PC-3 (cell line): ENCODE data around the gene ABCC10. TPM values are rescaled to one million over a fixed set of nuclear protein-coding genes. Genes with fewer than 3 reads are reported as not detected.

Experiments used
- ATAC-seq: fragments of 200-7000 bp; cut with Tn5 transposase; 2 replicates; pipeline ENCODE4 v1.9.1; 2020; ENCODE audit warnings: mild to moderate bottlenecking, moderate library complexity
- BruUV-seq: library from RNA; stranded (reverse); fragments of 400-500 nt; replicated peaks from 2 replicates; lab custom pipeline; 2021; lab: Mats Ljungman, UMichigan
- CTCF ChIA-PET: fragments of 300-600 bp; sonication (Branson Sonifier 250); formaldehyde crosslinking; loops from one replicate; lab custom pipeline; 2022; ENCODE audit warnings: antibody characterized with exemption; lab: Charles Lee
- POLR2A ChIA-PET: fragments of 300-600 bp; sonication (Branson Sonifier 250); formaldehyde crosslinking; loops from one replicate; lab custom pipeline; 2022; ENCODE audit warnings: antibody characterized with exemption; ENCODE audit not compliant: unreplicated experiment; lab: Charles Lee
- DNase-seq: peaks from one replicate; pipeline ENCODE4 v3.0.0-alpha.2; 2015
- H2AFZ ChIP-seq: fragments of 300-600 bp; sonication (generic); 2 replicates; pipeline ENCODE4 v1.6.0; 2016; ENCODE audit warnings: antibody characterized with exemption, low read length
- H3F3A ChIP-seq: fragments of 300-600 bp; sonication (generic); one replicate; pipeline ENCODE4 v1.6.0; 2017; ENCODE audit warnings: antibody characterized with exemption, low read length, control low read depth, mild to moderate bottlenecking; ENCODE audit not compliant: unreplicated experiment
- H3K27ac ChIP-seq: fragments of 300-600 bp; sonication (generic); 2 replicates; pipeline ENCODE4 v1.5.1; 2016; ENCODE audit warnings: mild to moderate bottlenecking, low read length
- H3K27me3 ChIP-seq: fragments of 300-600 bp; sonication (generic); 2 replicates; pipeline ENCODE4 v1.6.1; 2016; ENCODE audit warnings: low read length, mixed read lengths
- H3K36me3 ChIP-seq: fragments of 300-600 bp; sonication (generic); 2 replicates; pipeline ENCODE4 v1.6.1; 2016; ENCODE audit warnings: low read depth, mixed run types, low read length, mixed read lengths
- H3K4me1 ChIP-seq: fragments of 300-600 bp; sonication (generic); 2 replicates; pipeline ENCODE4 v1.5.1; 2016; ENCODE audit warnings: low read length; ENCODE audit not compliant: insufficient read depth
- H3K4me2 ChIP-seq: fragments of 300-600 bp; sonication (generic); 2 replicates; pipeline ENCODE4 v1.6.0; 2016; ENCODE audit warnings: low read length
- H3K4me3 ChIP-seq: fragments of 300-600 bp; sonication (generic); 2 replicates; pipeline ENCODE4 v1.5.1; 2016; ENCODE audit warnings: mild to moderate bottlenecking, low read length, mixed read lengths
- H3K79me2 ChIP-seq: fragments of 300-600 bp; sonication (generic); 2 replicates; pipeline ENCODE4 v1.6.1; 2017; ENCODE audit warnings: low read length, mixed read lengths
- H3K9ac ChIP-seq: fragments of 300-600 bp; sonication (generic); 2 replicates; pipeline ENCODE4 v1.6.0; 2016; ENCODE audit warnings: mild to moderate bottlenecking, low read length
- H3K9me2 ChIP-seq: fragments of 300-600 bp; sonication (generic); replicated peaks from 2 replicates; pipeline ENCODE4 v1.6.1; 2016; ENCODE audit warnings: mixed run types, low read length, mixed read lengths
- H3K9me3 ChIP-seq: fragments of 300-600 bp; sonication (generic); 2 replicates; pipeline ENCODE4 v1.6.1; 2016; ENCODE audit warnings: low read length, mixed read lengths
- H4K20me1 ChIP-seq: fragments of 300-600 bp; sonication (generic); 2 replicates; pipeline ENCODE4 v1.6.1; 2016; ENCODE audit warnings: low read length, mixed read lengths
- CTCF ChIP-seq: fragments of 300-600 bp; sonication (generic); conservative IDR thresholded peaks from 2 replicates; pipeline ENCODE4 v1.5.1; 2017; ENCODE audit warnings: antibody characterized with exemption, low read depth, mild to moderate bottlenecking, low read length
- EZH2 ChIP-seq: fragments of 300-600 bp; sonication (generic); IDR thresholded peaks from one replicate; pipeline ENCODE4 v1.6.1; 2017; ENCODE audit warnings: antibody characterized with exemption, mild to moderate bottlenecking, low read length; ENCODE audit not compliant: unreplicated experiment
- EZH2phosphoT487 ChIP-seq: fragments of 300-600 bp; sonication (generic); IDR thresholded peaks from 2 replicates; pipeline ENCODE4 v1.6.1; 2018; ENCODE audit warnings: mild to moderate bottlenecking, antibody characterized with exemption, low read length, borderline replicate concordance
- intact Hi-C: fragments of 100-400 bp; cut with micrococcal nuclease; formaldehyde crosslinking; loops from 2 replicates; pipeline ENCODE4 v1.9.0; 2023
- total RNA-seq: library from RNA; depleted of rRNA; stranded (reverse); fragments of >200 nt; gene quantifications from 2 replicates; pipeline ENCODE4 v1.2.3, GENCODE V29; 2014

Gene ABCC10
- total RNA-seq, 1 experiment from 2014 or later: 23.1 TPM

GRCh38 chr6:43468240-43468639, 40.9 kb downstream of the ABCC10 start:
- H3K4me3 ChIP-seq: no peak overlapping the region
- no peaks in the 10 kb centered on the region for H3K9me2 ChIP-seq
- no peaks in the 10 kb centered on the region for H3K27me3 ChIP-seq
- DNase-seq (no peak), ATAC-seq (no peak)
- H3K4me1 ChIP-seq: peaks cover 9% of the 10 kb centered on the region; the same call in 1 of the 2 replicates
- H4K20me1 ChIP-seq: no peaks in the 10 kb centered on the region
- no peak overlapping the region for H3K4me2 ChIP-seq
- H3K27ac ChIP-seq: no peak overlapping the region
- no peak overlapping the region for H2AFZ ChIP-seq
- ChIA-PET CTCF (no interaction called here), POLR2A (no interaction called here)
- H3K9ac ChIP-seq: no peak overlapping the region
- no peaks in the 10 kb centered on the region for H3K9me3 ChIP-seq
- no TSS peak for BruUV-seq
- no peaks in the 10 kb centered on the region for H3F3A ChIP-seq
- H3K36me3 ChIP-seq: no peaks in the 10 kb centered on the region
- no peaks in the 10 kb centered on the region for H3K79me2 ChIP-seq
- intact Hi-C loops: no loop called here
- no peak for TF ChIP-seq EZH2
- no peak for TF ChIP-seq EZH2phosphoT487
- no peak for TF ChIP-seq CTCF

DNA sequence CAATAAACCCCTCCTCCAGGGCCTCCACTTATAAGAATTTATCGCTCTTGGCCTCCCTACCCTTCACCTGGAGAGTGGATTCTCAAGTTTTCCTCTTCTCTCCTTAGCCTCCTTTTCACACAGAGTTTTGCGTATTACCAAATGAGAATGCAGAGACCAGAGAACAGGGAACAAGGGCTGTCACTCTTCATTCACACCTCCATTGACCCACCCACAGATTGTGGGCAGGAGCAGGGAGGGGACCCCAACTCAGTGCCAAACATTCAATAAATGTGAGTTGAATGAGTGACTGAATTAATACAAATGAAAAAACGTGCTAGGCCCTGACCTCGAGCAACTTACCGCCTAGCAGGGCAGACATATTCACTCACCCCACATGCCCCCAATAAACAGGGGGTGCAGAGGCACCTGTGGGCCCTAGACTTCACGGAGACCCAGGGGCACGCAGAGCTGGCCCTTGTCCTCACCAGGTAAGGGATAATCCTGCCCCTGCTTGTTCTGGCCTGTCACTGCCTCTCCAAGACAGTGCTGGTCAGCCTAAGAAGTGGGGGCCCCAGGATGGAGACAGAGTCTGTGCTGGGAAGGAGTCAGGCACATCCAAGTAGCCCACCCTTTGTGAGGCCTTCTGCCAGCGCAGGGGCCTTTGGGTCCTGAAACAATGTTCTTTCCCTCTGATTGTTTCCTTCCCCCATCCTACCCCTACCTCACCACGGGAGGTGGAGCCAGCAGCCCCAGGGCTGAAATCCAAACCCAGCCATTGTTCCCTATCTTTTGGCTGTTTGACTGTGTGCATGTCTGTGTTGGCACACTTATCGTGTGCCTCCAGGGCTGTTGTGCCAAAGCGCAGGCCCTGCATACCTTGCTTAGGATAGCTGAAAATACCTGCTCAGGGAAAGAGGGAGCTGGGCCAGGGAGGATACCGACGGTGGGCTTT, 41.7 kb downstream of the ABCC10 start:
- Histone ChIP-seq H3K36me3 (no peaks in the 10 kb centered on the region), H3F3A (no peaks in the 10 kb centered on the region), H3K9ac (no peak overlapping the region), H3K9me3 (no peaks in the 10 kb centered on the region), H3K79me2 (no peaks in the 10 kb centered on the region), H3K4me2 (no peak overlapping the region), H3K27ac (no peak overlapping the region), H3K4me3 (no peak overlapping the region), H2AFZ (no peak overlapping the region), H3K9me2 (no peaks in the 10 kb centered on the region), H3K27me3 (no peaks in the 10 kb centered on the region), H3K4me1 (peaks cover 9% of the 10 kb centered on the region; the same call in 1 of the 2 replicates), H4K20me1 (no peaks in the 10 kb centered on the region)
- ChIA-PET CTCF (no interaction called here), POLR2A (no interaction called here)
- intact Hi-C loops: no loop called here
- no peak for TF ChIP-seq EZH2
- no peak for TF ChIP-seq CTCF
- no peak for TF ChIP-seq EZH2phosphoT487
- DNase-seq (no peak), ATAC-seq (no peak)
- BruUV-seq: no TSS peak

GRCh38 chr6:43469947-43470346, 42.6 kb downstream of the ABCC10 start:
- Histone ChIP-seq H3K9me2 (no peaks in the 10 kb centered on the region), H3F3A (no peaks in the 10 kb centered on the region), H3K27me3 (no peaks in the 10 kb centered on the region), H3K79me2 (no peaks in the 10 kb centered on the region), H2AFZ (no peak overlapping the region), H3K36me3 (no peaks in the 10 kb centered on the region), H3K27ac (no peak overlapping the region), H3K4me2 (no peak overlapping the region), H3K4me1 (peaks cover 9% of the 10 kb centered on the region; the same call in 1 of the 2 replicates), H3K4me3 (no peak overlapping the region), H3K9ac (no peak overlapping the region), H3K9me3 (no peaks in the 10 kb centered on the region), H4K20me1 (no peaks in the 10 kb centered on the region)
- CTCF ChIA-PET: no interaction called here
- intact Hi-C loops: no loop called here
- POLR2A ChIA-PET: interaction anchor here (0.6 kb wide), 1 partner anchor 13 kb away, joined by 13 read pairs; no protein-coding TSS in a partner anchor
- ATAC-seq: no peak
- BruUV-seq: no TSS peak
- TF ChIP-seq EZH2 (no peak), EZH2phosphoT487 (no peak), CTCF (no peak)
- DNase-seq: no peak
